ENCODE results near the gene NRN1. TPM values are rescaled to one million over a fixed set of nuclear protein-coding genes. Genes with fewer than 3 reads are reported as not detected.
A peak's percentile ranks its signal among the peaks of the same experiment; 100 is the strongest.

NRN1 gene
- total RNA-seq, 2 experiments from 2014 or later: 0.20 to 0.45 TPM

DNA sequence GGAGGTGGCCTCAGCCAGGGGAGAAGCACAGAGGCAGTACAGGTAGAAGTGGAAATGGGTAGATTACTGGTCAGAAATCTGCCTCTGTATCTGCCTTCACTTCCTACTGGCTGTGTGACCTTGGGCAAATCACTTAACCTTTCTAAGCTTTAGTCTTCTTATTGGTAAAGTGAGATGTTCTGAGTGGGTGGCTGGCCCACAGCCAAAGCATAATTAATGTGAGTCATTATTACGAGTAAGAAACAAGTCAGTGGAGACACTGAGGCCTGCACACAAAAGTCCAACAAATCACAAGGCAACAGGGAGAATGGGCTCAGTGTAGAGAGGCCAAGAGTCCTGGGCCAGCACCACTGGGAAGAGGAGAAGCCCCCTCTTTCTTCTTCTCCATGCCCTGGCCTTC lies 39.1 kb downstream of the NRN1 start:
- DNase-seq: no peak
- H3K4me1 Mint-ChIP-seq (ENCODE audit: low read depth): peaks cover 7% of the 10 kb centered on the region
- H3K27ac Mint-ChIP-seq: no peak overlapping the region
- intact Hi-C loops (cut with micrococcal nuclease): no loop called here
- H3K4me3 Mint-ChIP-seq: no peak overlapping the region
- no peaks in the 10 kb centered on the region for H3K9me3 Mint-ChIP-seq
- no peaks in the 10 kb centered on the region for H3K36me3 Mint-ChIP-seq (ENCODE audit: low read depth)
- H3K27me3 Mint-ChIP-seq (ENCODE audit: low read depth): no peaks in the 10 kb centered on the region
- CTCF ChIA-PET: no interaction called here

DNA sequence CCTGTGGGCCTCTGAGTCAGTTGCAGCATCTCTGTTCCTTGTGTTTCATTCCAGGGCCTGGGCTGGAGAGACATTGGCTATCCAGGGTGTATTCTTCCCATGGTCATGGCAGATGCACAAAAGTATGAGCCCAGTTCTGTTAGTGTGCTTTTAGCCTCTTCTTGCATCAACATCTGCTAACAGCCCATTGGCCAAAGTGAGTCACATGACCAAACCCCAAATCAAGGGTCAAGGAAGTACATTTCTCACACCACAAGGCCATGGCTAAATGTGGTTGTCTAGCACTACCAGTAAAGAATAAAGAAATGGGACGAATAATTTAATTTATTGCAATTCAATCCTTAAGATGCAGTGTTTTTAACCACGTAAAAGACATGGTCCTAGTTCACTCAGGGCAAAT lies 43.9 kb downstream of the NRN1 start:
- Mint-ChIP-seq H3K4me1 (ENCODE audit: low read depth) (no peaks in the 10 kb centered on the region), H3K27me3 (ENCODE audit: low read depth) (no peaks in the 10 kb centered on the region), H3K27ac (no peak overlapping the region), H3K4me3 (no peak overlapping the region), H3K36me3 (ENCODE audit: low read depth) (no peaks in the 10 kb centered on the region), H3K9me3 (no peaks in the 10 kb centered on the region)
- intact Hi-C loops (cut with micrococcal nuclease): no loop called here
- DNase-seq: no peak
- CTCF ChIA-PET: no interaction called here

DNA sequence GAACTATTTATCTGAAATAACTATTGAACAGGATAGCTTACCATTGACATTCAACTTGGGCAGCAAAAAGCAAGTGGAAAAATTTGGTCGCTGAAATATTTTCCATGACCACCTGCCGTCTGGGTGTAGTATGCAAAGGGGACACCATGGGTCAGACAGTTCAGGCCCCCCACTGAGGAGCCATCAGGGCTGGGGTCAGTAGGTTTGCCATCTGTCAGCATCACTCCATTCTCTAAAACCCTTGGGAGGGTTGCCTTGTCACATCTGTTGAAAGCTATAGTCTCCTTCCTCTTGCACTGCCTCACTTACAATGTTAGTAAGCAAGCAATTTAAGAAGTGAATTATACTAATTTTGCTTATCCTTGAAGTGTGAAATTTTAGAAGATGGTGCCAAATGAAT lies 44.9 kb downstream of the NRN1 start:
- Mint-ChIP-seq H3K4me1 (ENCODE audit: low read depth) (no peaks in the 10 kb centered on the region), H3K4me3 (no peak overlapping the region), H3K36me3 (ENCODE audit: low read depth) (no peaks in the 10 kb centered on the region), H3K9me3 (no peaks in the 10 kb centered on the region), H3K27ac (no peak overlapping the region), H3K27me3 (ENCODE audit: low read depth) (no peaks in the 10 kb centered on the region)
- CTCF ChIA-PET: interaction anchor here (0.7 kb wide), 1 partner anchor 10 kb away, joined by 3 read pairs; no protein-coding TSS in a partner anchor
- intact Hi-C loops (cut with micrococcal nuclease): no loop called here
- no peak for DNase-seq

DNA sequence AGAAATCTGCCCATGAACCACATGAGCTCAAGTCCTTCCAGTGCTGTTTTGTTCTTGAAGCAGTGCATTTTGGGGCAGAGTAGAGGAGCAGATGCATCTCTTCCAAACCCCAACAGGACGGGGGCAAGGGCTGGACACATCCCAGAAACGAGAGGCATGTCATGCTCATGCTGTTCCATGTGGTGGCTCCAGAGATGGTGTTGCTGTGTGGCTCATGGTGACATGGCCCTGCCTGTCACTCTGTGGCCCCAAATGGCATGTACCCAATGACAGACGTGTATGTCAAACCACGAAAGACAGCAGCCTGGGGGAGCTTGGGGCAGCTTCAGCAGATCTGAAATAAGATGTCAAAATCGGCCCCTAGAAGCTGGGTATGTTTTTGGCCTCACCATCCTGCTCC lies 46.3 kb downstream of the NRN1 start:
- DNase-seq: no peak
- no peaks in the 10 kb centered on the region for H3K27me3 Mint-ChIP-seq (ENCODE audit: low read depth)
- no peaks in the 10 kb centered on the region for H3K36me3 Mint-ChIP-seq (ENCODE audit: low read depth)
- CTCF ChIA-PET: interaction anchor here (0.7 kb wide), 1 partner anchor 1436 kb away, joined by 8 read pairs; no protein-coding TSS in a partner anchor
- no peak overlapping the region for H3K4me3 Mint-ChIP-seq
- no peaks in the 10 kb centered on the region for H3K9me3 Mint-ChIP-seq
- intact Hi-C loops (cut with micrococcal nuclease): no loop called here
- no peaks in the 10 kb centered on the region for H3K4me1 Mint-ChIP-seq (ENCODE audit: low read depth)
- H3K27ac Mint-ChIP-seq: no peak overlapping the region

DNA sequence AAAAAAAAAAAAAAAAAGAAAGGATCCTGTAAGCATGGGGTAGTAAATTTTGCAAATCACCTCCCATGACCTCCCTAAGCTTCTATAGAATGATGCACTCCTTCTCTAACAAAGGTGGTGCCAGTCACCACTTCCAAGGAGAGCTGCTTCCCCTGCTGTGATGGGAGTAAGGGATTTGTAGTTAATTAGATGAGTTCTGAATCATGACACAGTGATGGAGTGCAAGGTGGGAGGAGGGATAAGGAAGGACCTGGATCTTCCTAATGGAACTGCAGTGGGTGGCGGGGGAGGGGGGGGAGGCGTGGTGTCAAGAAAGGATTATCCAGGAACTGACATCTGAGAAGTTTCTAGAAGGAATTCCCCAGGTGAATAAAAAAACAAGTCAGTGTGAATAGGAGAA lies 47.8 kb downstream of the NRN1 start:
- Mint-ChIP-seq H3K4me3 (no peak overlapping the region), H3K27ac (no peak overlapping the region), H3K27me3 (ENCODE audit: low read depth) (no peaks in the 10 kb centered on the region), H3K36me3 (ENCODE audit: low read depth) (no peaks in the 10 kb centered on the region), H3K9me3 (no peaks in the 10 kb centered on the region), H3K4me1 (ENCODE audit: low read depth) (no peaks in the 10 kb centered on the region)
- intact Hi-C loops (cut with micrococcal nuclease): no loop called here
- DNase-seq: no peak
- CTCF ChIA-PET: no interaction called here

DNA sequence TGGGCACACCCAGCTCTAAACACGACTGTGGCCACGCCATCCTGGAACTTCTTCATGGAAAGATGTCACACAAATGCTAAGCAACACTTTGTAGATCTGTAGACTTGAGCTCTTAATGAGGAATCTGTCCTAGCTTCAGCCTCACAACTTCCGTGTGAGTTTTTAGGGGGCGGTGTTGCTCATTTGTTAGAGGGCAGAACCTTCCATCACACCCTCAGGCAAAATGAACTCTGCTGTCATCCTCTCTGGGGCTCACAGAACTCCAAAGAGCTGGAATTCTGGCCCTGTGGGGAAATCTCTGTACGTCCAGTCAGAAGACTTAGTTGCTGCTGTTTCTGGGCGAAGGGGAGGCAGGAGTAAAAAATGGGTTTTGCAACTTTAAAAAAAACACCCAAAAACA lies 49.8 kb downstream of the NRN1 start:
- H3K36me3 Mint-ChIP-seq (ENCODE audit: low read depth): no peaks in the 10 kb centered on the region
- no peaks in the 10 kb centered on the region for H3K4me1 Mint-ChIP-seq (ENCODE audit: low read depth)
- no peaks in the 10 kb centered on the region for H3K9me3 Mint-ChIP-seq
- DNase-seq: no peak
- no peaks in the 10 kb centered on the region for H3K27me3 Mint-ChIP-seq (ENCODE audit: low read depth)
- CTCF ChIA-PET: no interaction called here
- no peak overlapping the region for H3K27ac Mint-ChIP-seq
- intact Hi-C loops (cut with micrococcal nuclease): no loop called here
- no peak overlapping the region for H3K4me3 Mint-ChIP-seq

DNA sequence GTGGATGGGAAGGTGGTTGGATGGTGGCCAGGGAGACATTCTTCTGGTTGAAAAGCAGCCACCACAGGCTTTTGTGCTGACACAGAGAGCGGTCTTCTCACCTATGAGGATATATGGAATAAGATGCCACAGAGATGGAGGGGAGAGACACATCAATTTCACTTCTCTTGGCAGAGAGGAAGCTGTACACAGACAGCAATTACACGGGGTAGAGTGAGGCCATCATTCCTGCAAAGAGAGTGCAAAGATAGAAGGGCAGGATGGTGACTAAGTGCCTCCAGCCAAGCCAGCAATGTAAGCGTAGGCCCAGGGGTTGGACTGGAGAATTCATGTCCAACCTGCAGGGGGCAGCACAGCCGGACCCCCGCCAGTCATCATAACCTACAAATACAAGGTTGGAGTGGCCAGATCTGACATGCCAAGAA lies 56.4 kb downstream of the NRN1 start:
- no peaks in the 10 kb centered on the region for H3K36me3 Mint-ChIP-seq (ENCODE audit: low read depth)
- no peak overlapping the region for H3K27ac Mint-ChIP-seq
- CTCF ChIA-PET: no interaction called here
- H3K9me3 Mint-ChIP-seq: no peaks in the 10 kb centered on the region
- H3K4me3 Mint-ChIP-seq: no peak overlapping the region
- intact Hi-C loops (cut with micrococcal nuclease): loop anchor here (2.0 to 5.0 kb wide), 2 partner anchors 58 to 597 kb away; no protein-coding TSS in a partner anchor
- DNase-seq: peak; percentile 25
- no peaks in the 10 kb centered on the region for H3K4me1 Mint-ChIP-seq (ENCODE audit: low read depth)
- no peaks in the 10 kb centered on the region for H3K27me3 Mint-ChIP-seq (ENCODE audit: low read depth)
